ENCODE measurements around the gene R3HDM4. TPM values are rescaled to one million over a fixed set of nuclear protein-coding genes. Genes with fewer than 3 reads are reported as not detected.
"Not testable (repeated sequence)": the region's sequence is repeated elsewhere in the genome, so short reads cannot be mapped to it uniquely, and the experiment has no call there.

Gene R3HDM4
- polyA plus RNA-seq, 2 of the 4 experiments (the other 2 are of a cell fraction): 22.7 to 24.8 TPM

DNA sequence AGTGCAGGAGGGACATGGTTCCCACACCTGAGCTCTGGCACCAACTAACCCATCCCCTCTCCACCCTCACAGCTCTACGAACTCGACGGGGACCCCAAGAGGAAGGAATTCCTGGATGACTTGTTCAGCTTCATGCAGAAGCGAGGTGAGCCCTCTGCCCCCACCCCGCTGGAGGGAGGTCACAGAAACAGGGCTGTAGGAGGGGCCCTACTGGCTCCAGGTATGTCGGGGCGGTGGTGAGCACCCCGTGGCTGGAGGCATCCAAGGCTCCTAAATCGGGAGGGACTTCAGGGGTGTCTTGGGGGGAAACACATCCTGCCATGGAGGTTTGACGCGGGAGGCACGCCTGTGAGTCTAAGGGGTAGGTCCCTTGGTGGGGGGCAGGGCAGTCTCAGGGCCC is 47.0 kb upstream of the R3HDM4 start:
- H3K4me1 ChIP-seq: peaks cover 40% of the 10 kb centered on the region
- DNase-seq (ENCODE audit: low read depth in 1 of 2, low spot score in 1 of 2) (peak in 1 of 2 experiments; percentile 44), FAIRE-seq (no peak), ATAC-seq (peak; percentile 19 to 33; a peak in 3 of 6 replicates)
- TF ChIP-seq POLR2A (IDR thresholded peaks at IDR 0.05; ENCODE audit: low read length) (no peak), ZSCAN20 (CRISPR knock-in tag; IDR thresholded peaks at IDR 0.05) (no peak), HOXB13 (CRISPR knock-in tag; IDR thresholded peaks at IDR 0.05; ENCODE audit: low read depth) (no peak), NR3C1 (IDR thresholded peaks at IDR 0.05) (no peak)
- TF ChIP-seq, protein P1, sequence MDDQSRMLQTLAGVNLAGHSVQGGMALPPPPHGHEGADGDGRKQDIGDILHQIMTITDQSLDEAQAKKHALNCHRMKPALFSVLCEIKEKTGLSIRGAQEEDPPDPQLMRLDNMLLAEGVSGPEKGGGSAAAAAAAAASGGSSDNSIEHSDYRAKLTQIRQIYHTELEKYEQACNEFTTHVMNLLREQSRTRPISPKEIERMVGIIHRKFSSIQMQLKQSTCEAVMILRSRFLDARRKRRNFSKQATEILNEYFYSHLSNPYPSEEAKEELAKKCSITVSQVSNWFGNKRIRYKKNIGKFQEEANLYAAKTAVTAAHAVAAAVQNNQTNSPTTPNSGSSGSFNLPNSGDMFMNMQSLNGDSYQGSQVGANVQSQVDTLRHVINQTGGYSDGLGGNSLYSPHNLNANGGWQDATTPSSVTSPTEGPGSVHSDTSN (IDR thresholded peaks at IDR 0.05): no peak
- peak overlapping the region in 1 of 2 experiments; percentile 50; a peak in 3 of 6 replicates for H3K27ac ChIP-seq
- CTCF ChIA-PET: interaction anchor here (1.1 to 1.4 kb wide), 2 partner anchors 11 to 21 kb away, joined by 3 to 5 read pairs; no protein-coding TSS in a partner anchor
- H3K9me3 ChIP-seq: no peaks in the 10 kb centered on the region
- no peak overlapping the region for H3K4me2 ChIP-seq
- POLR2A ChIA-PET: no interaction called here
- H3K4me3 ChIP-seq: no peak overlapping the region
- 69% methylated on average over 9 of the region's 12 CpGs for WGBS (ENCODE audit: missing lambda C conversion rate)

GRCh38 chr19:958967-959855 is 46.2 kb upstream of the R3HDM4 start:
- ATAC-seq: peak; percentile 83 to 89
- no peak for FAIRE-seq
- H3K9me3 ChIP-seq: no peaks in the 10 kb centered on the region
- peak overlapping the region; percentile 48 to 50; a peak in 5 of 6 replicates for H3K27ac ChIP-seq
- H3K4me3 ChIP-seq: no peak overlapping the region
- POLR2A ChIA-PET: no interaction called here
- 72% methylated on average over 22 of the region's 36 CpGs for WGBS (ENCODE audit: missing lambda C conversion rate)
- H3K4me2 ChIP-seq: peak overlapping the region; percentile 51
- DNase-seq (ENCODE audit: low read depth in 1 of 2, low spot score in 1 of 2): peak; percentile 79 to 81
- TF ChIP-seq BCL3 (IDR thresholded peaks at IDR 0.05) (no peak), MAX (IDR thresholded peaks at IDR 0.05) (peak; percentile 67), BHLHE40 (IDR thresholded peaks at IDR 0.05; ENCODE audit: low read depth, low read length) (0 out of 2 replicates have a peak, but pooled peaks have one; percentile 28), CEBPB (IDR thresholded peaks at IDR 0.05) (peak in 1 of 2 experiments; percentile 63; a peak in 2 of 4 replicates), FOSL2 (IDR thresholded peaks at IDR 0.05) (peak; percentile 23; the same call in 1 of the 2 replicates), FOSL2 (CRISPR knock-in tag; IDR thresholded peaks at IDR 0.05) (peak; percentile 83), HDAC2 (IDR thresholded peaks at IDR 0.05) (no peak)
- CTCF ChIA-PET: interaction anchor here (1.1 to 1.4 kb wide), 2 partner anchors 11 to 22 kb away, joined by 3 to 5 read pairs; no protein-coding TSS in a partner anchor
- peaks cover 40% of the 10 kb centered on the region for H3K4me1 ChIP-seq

GRCh38 chr19:957578-957977 is 44.6 kb upstream of the R3HDM4 start:
- H3K27ac ChIP-seq: peak overlapping the region in 1 of 2 experiments; percentile 68; a peak in 2 of 6 replicates
- not testable (repeated sequence) for DNase-seq (ENCODE audit: low read depth in 1 of 2, low spot score in 1 of 2); H3K9me3 ChIP-seq; FAIRE-seq; H3K4me3 ChIP-seq; ATAC-seq; H3K4me2 ChIP-seq
- H3K4me1 ChIP-seq: peaks cover 43% of the 10 kb centered on the region
- CTCF ChIA-PET: interaction anchor here (0.6 to 1.1 kb wide), 3 partner anchors 20 to 27 kb away, joined by 3 to 4 read pairs (median 3); partner anchors contain the start of gene WDR18
- WGBS (ENCODE audit: missing lambda C conversion rate): 92% methylated on average over 9 of the region's 9 CpGs
- POLR2A ChIA-PET: interaction anchor here (0.7 kb wide), 1 partner anchor 276 kb away, joined by 5 read pairs; no protein-coding TSS in a partner anchor

DNA sequence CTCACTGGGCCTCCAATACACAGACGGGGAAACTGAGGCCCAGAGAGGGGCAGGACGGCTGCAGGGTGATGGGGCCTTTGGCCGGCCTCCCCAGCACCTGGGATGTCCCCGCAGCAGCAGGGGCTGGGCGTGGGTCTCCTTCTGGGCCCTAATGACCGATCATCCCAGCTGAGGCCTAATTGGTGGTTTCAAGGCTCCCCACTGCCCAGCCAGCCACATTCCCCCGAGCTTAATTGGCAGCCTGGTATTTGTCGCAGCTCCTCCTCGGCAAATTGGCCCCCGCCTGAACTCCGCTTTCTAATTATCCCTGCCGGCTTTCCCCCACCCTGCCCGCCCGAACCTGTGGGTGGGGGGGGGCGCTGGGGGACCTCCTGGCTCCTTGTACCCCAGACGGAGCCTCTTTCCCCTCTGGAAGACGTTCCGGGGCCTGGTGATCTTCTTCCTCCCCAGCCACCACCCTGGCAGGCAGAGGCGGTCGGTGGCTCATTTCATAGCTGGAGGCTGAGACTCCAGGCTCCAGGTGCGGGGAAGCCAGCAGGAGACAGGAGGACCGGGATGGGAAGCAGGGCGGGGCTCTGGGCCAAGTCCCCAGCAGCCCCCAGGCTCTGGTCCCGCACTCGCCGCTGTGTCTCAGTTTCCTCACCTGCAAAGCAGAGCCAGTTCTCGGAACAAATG is 43.9 kb upstream of the R3HDM4 start:
- Histone ChIP-seq H3K4me3 (no peak overlapping the region), H3K4me2 (no peak overlapping the region), H3K27ac (peak overlapping the region in 1 of 2 experiments; percentile 68; a peak in 3 of 6 replicates), H3K9me3 (no peaks in the 10 kb centered on the region), H3K4me1 (peaks cover 39% of the 10 kb centered on the region)
- TF ChIP-seq CEBPB (IDR thresholded peaks at IDR 0.05) (no peak), HOXB13 (CRISPR knock-in tag; IDR thresholded peaks at IDR 0.05; ENCODE audit: low read depth) (no peak), POLR2AphosphoS2 (conservative IDR thresholded peaks at IDR 0.05; ENCODE audit: low read length) (no peak), RNF2 (IDR thresholded peaks at IDR 0.05; ENCODE audit: borderline replicate concordance, low read depth) (no peak)
- WGBS (ENCODE audit: missing lambda C conversion rate): 57% methylated on average over 12 of the region's 27 CpGs
- no peak for FAIRE-seq
- CTCF ChIA-PET: interaction anchor here (0.5 to 1.0 kb wide), 2 partner anchors 13 to 27 kb away, joined by 3 read pairs; partner anchors contain the start of gene WDR18
- DNase-seq (ENCODE audit: low read depth in 1 of 2, low spot score in 1 of 2): no peak
- ATAC-seq: no peak
- POLR2A ChIA-PET: interaction anchor here (0.7 kb wide), 1 partner anchor 276 kb away, joined by 5 read pairs; no protein-coding TSS in a partner anchor

All from A549 (cell line).